PC-3 (cell line): ENCODE results near the gene ST6GALNAC3. TPM values are rescaled to one million over a fixed set of nuclear protein-coding genes. Genes with fewer than 3 reads are reported as not detected.

Source experiments
- ATAC-seq: fragments of 200-7000 bp; cut with Tn5 transposase; 2 replicates; pipeline ENCODE4 v1.9.1; 2020; ENCODE audit warnings: mild to moderate bottlenecking, moderate library complexity
- BruUV-seq: library from RNA; stranded (reverse); fragments of 400-500 nt; replicated peaks from 2 replicates; lab custom pipeline; 2021; lab: Mats Ljungman, UMichigan
- CTCF ChIA-PET: fragments of 300-600 bp; sonication (Branson Sonifier 250); formaldehyde crosslinking; loops from one replicate; lab custom pipeline; 2022; ENCODE audit warnings: antibody characterized with exemption; lab: Charles Lee
- POLR2A ChIA-PET: fragments of 300-600 bp; sonication (Branson Sonifier 250); formaldehyde crosslinking; loops from one replicate; lab custom pipeline; 2022; ENCODE audit warnings: antibody characterized with exemption; ENCODE audit not compliant: unreplicated experiment; lab: Charles Lee
- DNase-seq: peaks from one replicate; pipeline ENCODE4 v3.0.0-alpha.2; 2015
- H2AFZ ChIP-seq: fragments of 300-600 bp; sonication (generic); 2 replicates; pipeline ENCODE4 v1.6.0; 2016; ENCODE audit warnings: antibody characterized with exemption, low read length
- H3F3A ChIP-seq: fragments of 300-600 bp; sonication (generic); one replicate; pipeline ENCODE4 v1.6.0; 2017; ENCODE audit warnings: antibody characterized with exemption, low read length, control low read depth, mild to moderate bottlenecking; ENCODE audit not compliant: unreplicated experiment
- H3K27ac ChIP-seq: fragments of 300-600 bp; sonication (generic); 2 replicates; pipeline ENCODE4 v1.5.1; 2016; ENCODE audit warnings: mild to moderate bottlenecking, low read length
- H3K27me3 ChIP-seq: fragments of 300-600 bp; sonication (generic); 2 replicates; pipeline ENCODE4 v1.6.1; 2016; ENCODE audit warnings: low read length, mixed read lengths
- H3K36me3 ChIP-seq: fragments of 300-600 bp; sonication (generic); 2 replicates; pipeline ENCODE4 v1.6.1; 2016; ENCODE audit warnings: low read depth, mixed run types, low read length, mixed read lengths
- H3K4me1 ChIP-seq: fragments of 300-600 bp; sonication (generic); 2 replicates; pipeline ENCODE4 v1.5.1; 2016; ENCODE audit warnings: low read length; ENCODE audit not compliant: insufficient read depth
- H3K4me2 ChIP-seq: fragments of 300-600 bp; sonication (generic); 2 replicates; pipeline ENCODE4 v1.6.0; 2016; ENCODE audit warnings: low read length
- H3K4me3 ChIP-seq: fragments of 300-600 bp; sonication (generic); 2 replicates; pipeline ENCODE4 v1.5.1; 2016; ENCODE audit warnings: mild to moderate bottlenecking, low read length, mixed read lengths
- H3K79me2 ChIP-seq: fragments of 300-600 bp; sonication (generic); 2 replicates; pipeline ENCODE4 v1.6.1; 2017; ENCODE audit warnings: low read length, mixed read lengths
- H3K9ac ChIP-seq: fragments of 300-600 bp; sonication (generic); 2 replicates; pipeline ENCODE4 v1.6.0; 2016; ENCODE audit warnings: mild to moderate bottlenecking, low read length
- H3K9me2 ChIP-seq: fragments of 300-600 bp; sonication (generic); replicated peaks from 2 replicates; pipeline ENCODE4 v1.6.1; 2016; ENCODE audit warnings: mixed run types, low read length, mixed read lengths
- H3K9me3 ChIP-seq: fragments of 300-600 bp; sonication (generic); 2 replicates; pipeline ENCODE4 v1.6.1; 2016; ENCODE audit warnings: low read length, mixed read lengths
- H4K20me1 ChIP-seq: fragments of 300-600 bp; sonication (generic); 2 replicates; pipeline ENCODE4 v1.6.1; 2016; ENCODE audit warnings: low read length, mixed read lengths
- EZH2 ChIP-seq: fragments of 300-600 bp; sonication (generic); IDR thresholded peaks from one replicate; pipeline ENCODE4 v1.6.1; 2017; ENCODE audit warnings: antibody characterized with exemption, mild to moderate bottlenecking, low read length; ENCODE audit not compliant: unreplicated experiment
- EZH2phosphoT487 ChIP-seq: fragments of 300-600 bp; sonication (generic); IDR thresholded peaks from 2 replicates; pipeline ENCODE4 v1.6.1; 2018; ENCODE audit warnings: mild to moderate bottlenecking, antibody characterized with exemption, low read length, borderline replicate concordance
- intact Hi-C: fragments of 100-400 bp; cut with micrococcal nuclease; formaldehyde crosslinking; loops from 2 replicates; pipeline ENCODE4 v1.9.0; 2023
- total RNA-seq: library from RNA; depleted of rRNA; stranded (reverse); fragments of >200 nt; gene quantifications from 2 replicates; pipeline ENCODE4 v1.2.3, GENCODE V29; 2014
- TF ChIP-seq, protein P1 (sequence below): fragments of 300-600 bp; sonication (generic); conservative IDR thresholded peaks from 2 replicates; pipeline ENCODE4 v1.5.1; 2017; ENCODE audit warnings: antibody characterized with exemption, low read depth, mild to moderate bottlenecking, low read length

Gene ST6GALNAC3
- total RNA-seq, 1 experiment from 2014 or later = not detected

GRCh38 chr1:76135835-76136234 is 61.3 kb downstream of the ST6GALNAC3 start:
- POLR2A ChIA-PET = no interaction called here
- CTCF ChIA-PET = no interaction called here
- no peaks in the 10 kb centered on the region for H3K9me3 ChIP-seq

DNA sequence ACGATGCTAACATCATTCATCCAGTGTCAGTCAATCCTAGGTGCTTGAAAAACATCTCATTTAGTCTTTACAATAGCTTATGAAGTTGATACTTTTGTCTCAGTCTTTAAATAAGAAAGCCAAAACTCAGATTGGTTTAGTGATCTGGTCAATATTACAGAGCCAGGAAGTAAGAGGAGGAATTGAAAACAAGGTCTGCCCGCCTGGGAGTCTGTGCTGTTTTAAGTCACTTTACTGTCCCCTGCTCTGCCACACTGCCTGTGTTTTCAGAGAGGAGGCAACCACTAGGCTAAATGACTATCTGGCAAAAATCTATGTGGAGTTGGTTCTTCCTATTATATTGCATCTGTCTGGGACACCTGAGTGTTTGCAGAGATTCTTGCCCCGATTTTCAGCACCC is 62.3 kb downstream of the ST6GALNAC3 start:
- H3K9ac ChIP-seq = no peak overlapping the region
- H3K27ac ChIP-seq = no peak overlapping the region
- no peaks in the 10 kb centered on the region for H4K20me1 ChIP-seq
- POLR2A ChIA-PET = no interaction called here
- no peak overlapping the region for H3K4me2 ChIP-seq
- no peak for TF ChIP-seq EZH2
- TF ChIP-seq, protein P1, sequence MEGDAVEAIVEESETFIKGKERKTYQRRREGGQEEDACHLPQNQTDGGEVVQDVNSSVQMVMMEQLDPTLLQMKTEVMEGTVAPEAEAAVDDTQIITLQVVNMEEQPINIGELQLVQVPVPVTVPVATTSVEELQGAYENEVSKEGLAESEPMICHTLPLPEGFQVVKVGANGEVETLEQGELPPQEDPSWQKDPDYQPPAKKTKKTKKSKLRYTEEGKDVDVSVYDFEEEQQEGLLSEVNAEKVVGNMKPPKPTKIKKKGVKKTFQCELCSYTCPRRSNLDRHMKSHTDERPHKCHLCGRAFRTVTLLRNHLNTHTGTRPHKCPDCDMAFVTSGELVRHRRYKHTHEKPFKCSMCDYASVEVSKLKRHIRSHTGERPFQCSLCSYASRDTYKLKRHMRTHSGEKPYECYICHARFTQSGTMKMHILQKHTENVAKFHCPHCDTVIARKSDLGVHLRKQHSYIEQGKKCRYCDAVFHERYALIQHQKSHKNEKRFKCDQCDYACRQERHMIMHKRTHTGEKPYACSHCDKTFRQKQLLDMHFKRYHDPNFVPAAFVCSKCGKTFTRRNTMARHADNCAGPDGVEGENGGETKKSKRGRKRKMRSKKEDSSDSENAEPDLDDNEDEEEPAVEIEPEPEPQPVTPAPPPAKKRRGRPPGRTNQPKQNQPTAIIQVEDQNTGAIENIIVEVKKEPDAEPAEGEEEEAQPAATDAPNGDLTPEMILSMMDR = no peak
- TF ChIP-seq EZH2phosphoT487 = no peak
- H3F3A ChIP-seq = no peaks in the 10 kb centered on the region
- H3K27me3 ChIP-seq = peaks cover 45% of the 10 kb centered on the region
- DNase-seq (no peak), ATAC-seq (no peak)
- CTCF ChIA-PET = no interaction called here
- no peaks in the 10 kb centered on the region for H3K4me1 ChIP-seq
- BruUV-seq = no TSS peak
- no peak overlapping the region for H3K4me3 ChIP-seq
- no peaks in the 10 kb centered on the region for H3K79me2 ChIP-seq
- H2AFZ ChIP-seq = no peak overlapping the region
- no peaks in the 10 kb centered on the region for H3K36me3 ChIP-seq
- intact Hi-C loops = no loop called here
- no peaks in the 10 kb centered on the region for H3K9me2 ChIP-seq
- no peaks in the 10 kb centered on the region for H3K9me3 ChIP-seq

More at GRCh38 chr1:76135835-76136234, 61.3 kb downstream of the ST6GALNAC3 start:
- ATAC-seq (no peak), DNase-seq (no peak)
- no peaks in the 10 kb centered on the region for H3K9me2 ChIP-seq
- intact Hi-C loops = no loop called here
- H3K27ac ChIP-seq = no peak overlapping the region
- no peaks in the 10 kb centered on the region for H3K36me3 ChIP-seq
- no TSS peak for BruUV-seq
- no peaks in the 10 kb centered on the region for H3F3A ChIP-seq
- H3K9ac ChIP-seq = no peak overlapping the region
- H3K4me3 ChIP-seq = no peak overlapping the region
- no peaks in the 10 kb centered on the region for H3K79me2 ChIP-seq
- no peak overlapping the region for H2AFZ ChIP-seq
- H3K27me3 ChIP-seq = peaks cover 43% of the 10 kb centered on the region
- no peaks in the 10 kb centered on the region for H3K4me1 ChIP-seq
- no peaks in the 10 kb centered on the region for H4K20me1 ChIP-seq
- TF ChIP-seq EZH2 = no peak
- TF ChIP-seq, protein P1 = no peak
- no peak for TF ChIP-seq EZH2phosphoT487
- no peak overlapping the region for H3K4me2 ChIP-seq

DNA sequence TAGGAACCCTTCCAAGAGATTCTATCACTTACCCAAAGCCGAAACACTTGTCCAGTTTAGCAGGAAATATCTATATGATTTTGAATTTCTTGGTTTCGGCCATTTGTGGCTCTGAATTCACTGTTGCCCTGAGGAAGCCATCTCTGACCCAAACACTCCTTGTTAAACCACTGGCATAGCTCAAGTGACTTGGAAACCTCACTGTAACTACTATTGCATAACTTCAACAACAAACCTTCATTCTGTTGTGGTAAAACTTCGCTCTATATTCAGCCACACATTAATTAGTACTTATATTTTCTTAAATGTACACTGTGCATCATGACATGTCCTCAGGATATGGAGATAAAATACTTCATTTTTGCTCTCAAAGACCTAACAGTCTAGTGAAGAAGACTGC is 63.2 kb downstream of the ST6GALNAC3 start:
- CTCF ChIA-PET = no interaction called here
- H3K4me2 ChIP-seq = no peak overlapping the region
- no peak for TF ChIP-seq EZH2
- TF ChIP-seq, protein P1 = no peak
- TF ChIP-seq EZH2phosphoT487 = no peak
- H3K27me3 ChIP-seq = peaks cover 54% of the 10 kb centered on the region
- no peaks in the 10 kb centered on the region for H4K20me1 ChIP-seq
- DNase-seq = no peak
- intact Hi-C loops = no loop called here
- no peaks in the 10 kb centered on the region for H3K36me3 ChIP-seq
- no peak overlapping the region for H3K4me3 ChIP-seq
- POLR2A ChIA-PET = no interaction called here
- no peaks in the 10 kb centered on the region for H3K4me1 ChIP-seq
- no peaks in the 10 kb centered on the region for H3K79me2 ChIP-seq
- no TSS peak for BruUV-seq
- H2AFZ ChIP-seq = no peak overlapping the region
- no peaks in the 10 kb centered on the region for H3K9me2 ChIP-seq
- H3K9me3 ChIP-seq = no peaks in the 10 kb centered on the region
- ATAC-seq = no peak
- H3K27ac ChIP-seq = no peak overlapping the region
- no peak overlapping the region for H3K9ac ChIP-seq
- H3F3A ChIP-seq = no peaks in the 10 kb centered on the region
